T-helper 1 cell treated with Interleukin-12 subunit alpha and Interleukin-12 subunit beta and Interleukin-4 antibody, amounts not matched to agents 30 ng/mL and 1 ng/mL, for 36 hours (primary cell): ENCODE data around the gene QRICH2. TPM values are rescaled to one million over a fixed set of nuclear protein-coding genes. Genes with fewer than 3 reads are reported as not detected.

Experiments used
- intact Hi-C: fragments of 100-400 bp; cut with micrococcal nuclease; formaldehyde crosslinking; loops from one replicate; pipeline ENCODE4 v1.15.1; 2024
- total RNA-seq: library from RNA; stranded (reverse); gene quantifications from 2 replicates; pipeline ENCODE4 v1.2.3, GENCODE V29; 2022

The QRICH2 gene
- total RNA-seq, 1 donor from 2014 or later: 5.1 TPM

GRCh38 chr17:76267581-76268001 is 40.5 kb downstream of the QRICH2 start:
- intact Hi-C loops: loop anchor here (1.0 to 10.0 kb wide), 6 partner anchors 21 to 483 kb away; partner anchors contain the start of genes FOXJ1, MFSD11, SRSF2 and UNK

- intact Hi-C loops: loop anchor here (1.0 to 10.0 kb wide), 2 partner anchors 122 to 468 kb away; partner anchors contain the start of genes MFSD11 and SRSF2
These were observed 41.0 kb downstream of the QRICH2 start for GRCh38 chr17:76267051-76267576.

GRCh38 chr17:76266244-76266938 is 41.7 kb downstream of the QRICH2 start:
- intact Hi-C loops: loop anchor here (10.0 kb wide), 1 partner anchor 468 kb away; the partner anchor contains the start of genes MFSD11 and SRSF2

GRCh38 chr17:76265624-76266243 is 42.3 kb downstream of the QRICH2 start:
- intact Hi-C loops: loop anchor here (10.0 kb wide), 1 partner anchor 469 kb away; the partner anchor contains the start of genes MFSD11 and SRSF2

- intact Hi-C loops: loop anchor here (1.0 to 10.0 kb wide), 6 partner anchors 13 to 486 kb away; partner anchors contain the start of genes MFSD11 and SRSF2
These were observed 43.1 kb downstream of the QRICH2 start, which contains the start of gene UBALD2 for GRCh38 chr17:76264755-76265623. Gene UBALD2, plus strand, starts transcription at chr17:76265348. Its CDS starts 158 bp downstream, at chr17:76265506.

GRCh38 chr17:76264425-76264754 is 43.7 kb downstream of the QRICH2 start:
- intact Hi-C loops: loop anchor here (1.0 to 10.0 kb wide), 6 partner anchors 12 to 485 kb away; partner anchors contain the start of genes MFSD11 and SRSF2

GRCh38 chr17:76263896-76264295 is 44.2 kb downstream of the QRICH2 start:
- intact Hi-C loops: loop anchor here (1.0 to 10.0 kb wide), 6 partner anchors 12 to 485 kb away; partner anchors contain the start of genes MFSD11 and SRSF2

GRCh38 chr17:76262732-76263344 is 45.2 kb downstream of the QRICH2 start:
- intact Hi-C loops: loop anchor here (10.0 kb wide), 1 partner anchor 472 kb away; the partner anchor contains the start of genes MFSD11 and SRSF2

- intact Hi-C loops: loop anchor here (10.0 kb wide), 1 partner anchor 473 kb away; the partner anchor contains the start of genes MFSD11 and SRSF2
These were observed 46.5 kb downstream of the QRICH2 start for GRCh38 chr17:76261421-76262215.

GRCh38 chr17:76260669-76261068 is 47.4 kb downstream of the QRICH2 start:
- intact Hi-C loops: loop anchor here (10.0 kb wide), 1 partner anchor 474 kb away; the partner anchor contains the start of genes MFSD11 and SRSF2

GRCh38 chr17:76260220-76260619 is 47.9 kb downstream of the QRICH2 start:
- intact Hi-C loops: loop anchor here (10.0 kb wide), 1 partner anchor 475 kb away; the partner anchor contains the start of genes MFSD11 and SRSF2

GRCh38 chr17:76256430-76257050 is 51.5 kb downstream of the QRICH2 start:
- intact Hi-C loops: loop anchor here (1.0 kb wide), 1 partner anchor 10 kb away; no protein-coding TSS in a partner anchor

- intact Hi-C loops: loop anchor here (1.0 kb wide), 1 partner anchor 10 kb away; no protein-coding TSS in a partner anchor
These were observed 52.2 kb downstream of the QRICH2 start for GRCh38 chr17:76255801-76256429.

- intact Hi-C loops: no loop called here
These were observed 53.8 kb downstream of the QRICH2 start for GRCh38 chr17:76254275-76254674.

- intact Hi-C loops: no loop called here
These were observed 54.2 kb downstream of the QRICH2 start for GRCh38 chr17:76253841-76254240.

GRCh38 chr17:76252967-76253766 is 54.9 kb downstream of the QRICH2 start:
- intact Hi-C loops: loop anchor here (1.0 kb wide), 2 partner anchors 11 to 12 kb away; no protein-coding TSS in a partner anchor
